ENCODE measurements around the gene GNMT. TPM values are rescaled to one million over a fixed set of nuclear protein-coding genes. Genes with fewer than 3 reads are reported as not detected.

Gene GNMT
- total RNA-seq, result not detected

GRCh38 chr6:42960243-42961019 lies at the start of gene GNMT:
Gene GNMT, plus strand, starts transcription at chr6:42960754. Its CDS starts 14 bp downstream, at chr6:42960768.

GRCh38 chr6:42915732-42916131 lies 44.8 kb upstream of the GNMT start, which contains the start of gene PTCRA:
Gene PTCRA, plus strand, starts transcription at chr6:42916053. Its CDS starts 17 bp downstream, at chr6:42916070.

GRCh38 chr6:42928986-42929820 lies 31.4 kb upstream of the GNMT start, which contains the start of gene CNPY3:
Gene CNPY3, plus strand, starts transcription at chr6:42929480. Its CDS starts 91 bp downstream, at chr6:42929571.

GRCh38 chr6:42978839-42979522 lies 18.4 kb downstream of the GNMT start, which contains the start of gene PEX6:
Gene PEX6, minus strand, starts transcription at chr6:42979181. Its CDS starts 31 bp downstream, at chr6:42979150.

GRCh38 chr6:42984001-42984923 lies 23.7 kb downstream of the GNMT start, which contains the start of gene PPP2R5D:
Gene PPP2R5D, plus strand, starts transcription at chr6:42984570. Its CDS starts 108 bp downstream, at chr6:42984678.

Other genes starting within 250 kb of the GNMT start
- 147 TPM for gene PRPH2, start 238.2 kb upstream of the GNMT start, total RNA-seq
- gene TBCC, start 214.7 kb upstream of the GNMT start, total RNA-seq, result 65.2 TPM
- 32.9 TPM for gene BICRAL, start 178.7 kb upstream of the GNMT start, total RNA-seq
- 115 TPM for gene RPL7L1, start 81.1 kb upstream of the GNMT start, total RNA-seq
- gene PTCRA, start 44.7 kb upstream of the GNMT start, total RNA-seq, result not detected
- gene CNPY3, start 31.3 kb upstream of the GNMT start, total RNA-seq, result 39.6 TPM
- gene PEX6, start 18.4 kb downstream of the GNMT start, total RNA-seq, result 29.6 TPM
- gene PPP2R5D, start 23.8 kb downstream of the GNMT start, total RNA-seq, result 31.1 TPM
- gene MEA1, start 53.2 kb downstream of the GNMT start, total RNA-seq, result 37.6 TPM
- 128 TPM for gene KLHDC3, start 53.5 kb downstream of the GNMT start, total RNA-seq
- 44.5 TPM for gene RRP36, start 60.9 kb downstream of the GNMT start, total RNA-seq
- 33.0 TPM for gene CUL7, start 93.1 kb downstream of the GNMT start, total RNA-seq
- 17.3 TPM for gene MRPL2, start 98.7 kb downstream of the GNMT start, total RNA-seq
- gene KLC4, start 98.9 kb downstream of the GNMT start, total RNA-seq, result 63.3 TPM
- gene PTK7, start 115.6 kb downstream of the GNMT start, total RNA-seq, result 76.4 TPM
- 17.2 TPM for gene SRF, start 210.5 kb downstream of the GNMT start, total RNA-seq
- gene CUL9, start 221.4 kb downstream of the GNMT start, total RNA-seq, result 45.0 TPM